GM23338 (cell line): Measurements from ENCODE around the gene ERCC5. TPM values are rescaled to one million over a fixed set of nuclear protein-coding genes. Genes with fewer than 3 reads are reported as not detected.

Source experiments
- ATAC-seq: fragments of 200-7000 bp; cut with Tn5 transposase; 3 replicates; pipeline ENCODE4 v1.9.1; 2020
- DNase-seq: peaks from one replicate; pipeline ENCODE4 v3.0.0-alpha.2; 2015; ENCODE audit warnings: low spot score
- H2AFZ ChIP-seq: fragments of 200-600 bp; sonication (generic); 2 replicates; pipeline ENCODE4 v1.8.0; 2016; ENCODE audit warnings: antibody characterized with exemption, mild to moderate bottlenecking, moderate library complexity
- H3F3A ChIP-seq: fragments of 200-600 bp; sonication (generic); replicated peaks from 2 replicates; pipeline ENCODE4 v1.8.0; 2017; ENCODE audit warnings: antibody characterized with exemption, mixed run types, low read depth
- H3K27ac ChIP-seq: fragments of 200-600 bp; sonication (generic); 2 replicates; pipeline ENCODE4 v1.6.1; 2016; ENCODE audit warnings: low read depth
- H3K27me3 ChIP-seq: fragments of 200-600 bp; sonication (generic); 2 replicates; pipeline ENCODE4 v1.8.0; 2016; ENCODE audit warnings: mild to moderate bottlenecking, mixed run types, moderate library complexity; ENCODE audit not compliant: insufficient read depth
- H3K36me3 ChIP-seq: fragments of 200-600 bp; sonication (generic); 2 replicates; pipeline ENCODE4 v1.8.0; 2016; ENCODE audit warnings: mild to moderate bottlenecking; ENCODE audit not compliant: insufficient read depth
- H3K4me1 ChIP-seq: fragments of 200-600 bp; sonication (generic); 2 replicates; pipeline ENCODE4 v1.8.0; 2016; ENCODE audit warnings: mild to moderate bottlenecking, moderate library complexity; ENCODE audit not compliant: insufficient read depth
- H3K4me2 ChIP-seq: fragments of 200-600 bp; sonication (generic); 2 replicates; pipeline ENCODE4 v1.7.1; 2017; ENCODE audit warnings: mixed run types
- H3K4me3 ChIP-seq: fragments of 200-600 bp; sonication (generic); 2 replicates; pipeline ENCODE4 v1.6.1; 2016; ENCODE audit warnings: mixed run types
- H3K79me2 ChIP-seq: fragments of 200-600 bp; sonication (generic); replicated peaks from 2 replicates; pipeline ENCODE4 v1.8.0; 2017; ENCODE audit warnings: mild to moderate bottlenecking; ENCODE audit not compliant: insufficient read depth
- H3K9me2 ChIP-seq: fragments of 200-600 bp; sonication (generic); 2 replicates; pipeline ENCODE4 v1.8.0; 2017; ENCODE audit not compliant: insufficient read depth
- H4K20me1 ChIP-seq: fragments of 200-600 bp; sonication (generic); replicated peaks from 2 replicates; pipeline ENCODE4 v1.8.0; 2017; ENCODE audit warnings: mild to moderate bottlenecking; ENCODE audit not compliant: insufficient read depth
- H3K27ac Mint-ChIP-seq: 2 replicates; pipeline ENCODE4 v1.8.0; 2020; ENCODE audit warnings: inconsistent platforms, mild to moderate bottlenecking, moderate library complexity, mixed read lengths
- H3K27me3 Mint-ChIP-seq: 3 replicates; pipeline ENCODE4 v1.8.0; 2022; ENCODE audit warnings: low read depth, mild to moderate bottlenecking, moderate library complexity, mixed read lengths, inconsistent platforms; ENCODE audit not compliant: insufficient read depth, poor library complexity
- H3K36me3 Mint-ChIP-seq: 3 replicates; pipeline ENCODE4 v1.8.0; 2021; ENCODE audit warnings: low read depth, mild to moderate bottlenecking, inconsistent platforms, moderate library complexity, mixed read lengths
- H3K4me1 Mint-ChIP-seq: 3 replicates; pipeline ENCODE4 v1.8.0; 2020; ENCODE audit warnings: mild to moderate bottlenecking, inconsistent platforms, mixed read lengths
- H3K4me3 Mint-ChIP-seq: 3 replicates; pipeline ENCODE4 v1.8.0; 2021; ENCODE audit warnings: moderate library complexity, mild to moderate bottlenecking, inconsistent platforms, mixed read lengths
- H3K9me3 Mint-ChIP-seq: 3 replicates; pipeline ENCODE4 v1.8.0; 2020; ENCODE audit warnings: moderate library complexity, mild to moderate bottlenecking, inconsistent platforms, mixed read lengths
- CREB1 ChIP-seq: fragments of 250-450 bp; sonication (Bioruptor Pico); IDR thresholded peaks from 2 replicates; pipeline ENCODE4 v1.5.0; 2020; ENCODE audit warnings: low read depth, mild to moderate bottlenecking, moderate library complexity
- CTCF ChIP-seq, 2 experiments: fragments of 200-600 bp in 1 of 2; sonication (generic) in 1 of 2; conservative IDR thresholded peaks; 2 replicates each; pipeline versions ENCODE4 v1.5.1 to v1.6.1; 2016 to 2017; ENCODE audit warnings: antibody characterized with exemption in 2 of 2, low read depth in 2 of 2, mild to moderate bottlenecking in 2 of 2, moderate library complexity in 1 of 2
- ETS1 ChIP-seq: IDR thresholded peaks from 2 replicates; pipeline ENCODE4 v1.6.1; 2016; ENCODE audit warnings: antibody characterized with exemption
- EZH2 ChIP-seq: fragments of 200-600 bp; sonication (generic); IDR thresholded peaks from one replicate; pipeline ENCODE4 v1.8.0; 2017; ENCODE audit warnings: antibody characterized with exemption, mild to moderate bottlenecking, low read depth; ENCODE audit not compliant: unreplicated experiment
- EZH2phosphoT487 ChIP-seq: fragments of 200-600 bp; sonication (generic); IDR thresholded peaks from one replicate; pipeline ENCODE4 v1.8.1; 2018; ENCODE audit warnings: antibody characterized with exemption; ENCODE audit not compliant: unreplicated experiment
- JUNB ChIP-seq: IDR thresholded peaks from one replicate; pipeline ENCODE4 v1.6.1; 2016; ENCODE audit warnings: antibody characterized with exemption; ENCODE audit not compliant: unreplicated experiment
- NANOG ChIP-seq: IDR thresholded peaks from 2 replicates; pipeline ENCODE4 v1.6.1; 2016; ENCODE audit warnings: antibody characterized with exemption, borderline replicate concordance
- POLR2AphosphoS5 ChIP-seq: IDR thresholded peaks from 2 replicates; pipeline ENCODE4 v1.6.1; 2016; ENCODE audit warnings: antibody characterized with exemption, low read depth
- REST ChIP-seq: IDR thresholded peaks from one replicate; pipeline ENCODE4 v1.6.1; 2018; ENCODE audit warnings: antibody characterized with exemption; ENCODE audit not compliant: unreplicated experiment
- STAT1 ChIP-seq: IDR thresholded peaks from one replicate; pipeline ENCODE4 v1.6.1; 2016; ENCODE audit warnings: antibody characterized with exemption; ENCODE audit not compliant: unreplicated experiment
- ZNF114 ChIP-seq: fragments of 250-450 bp; sonication (Bioruptor Pico); IDR thresholded peaks from 2 replicates; pipeline ENCODE4 v1.5.0; 2020; ENCODE audit warnings: mild to moderate bottlenecking, moderate library complexity
- ZNF331 ChIP-seq: fragments of 250-450 bp; sonication (Bioruptor Pico); IDR thresholded peaks from 2 replicates; pipeline ENCODE4 v1.5.0; 2020; ENCODE audit warnings: low read depth, mild to moderate bottlenecking, moderate library complexity
- ZNF462 ChIP-seq: fragments of 250-450 bp; sonication (Bioruptor Pico); IDR thresholded peaks from 2 replicates; pipeline ENCODE4 v1.5.0; 2020; ENCODE audit warnings: mild to moderate bottlenecking, moderate library complexity
- polyA plus RNA-seq: library from polyadenylated mRNA; unstranded; fragments of >200 nt; fragmentation: Nextera tagmentation; extraction: Ambion mirVana; gene quantifications from 2 replicates; pipeline ENCODE4 v1.2.1, GENCODE V29; 2016
- total RNA-seq: library from RNA; depleted of rRNA; stranded (reverse); fragments of >200 nt; shearing (Covaris generic); gene quantifications from 2 replicates; pipeline ENCODE4 v1.2.3, GENCODE V29; 2014

ERCC5 gene
- total and polyA plus RNA-seq, 2 experiments from 2014 or later: 25.4 to 26.2 TPM

GRCh38 chr13:102812611-102813287 lies 33.1 kb upstream of the ERCC5 start:
- no peaks in the 10 kb centered on the region for H4K20me1 ChIP-seq
- H3K79me2 ChIP-seq: no peaks in the 10 kb centered on the region
- Mint-ChIP-seq H3K27me3 (no peaks in the 10 kb centered on the region), H3K4me1 (0 out of 3 replicates have a peak, but pooled peaks cover 3% of the 10 kb centered on the region), H3K36me3 (peaks cover 10% of the 10 kb centered on the region; the same call in 2 of the 3 replicates), H3K4me3 (no peak overlapping the region), H3K9me3 (peaks cover 5% of the 10 kb centered on the region; the same call in 1 of the 3 replicates), H3K27ac (no peak overlapping the region)
- H3K4me1 ChIP-seq: no peaks in the 10 kb centered on the region
- H3K27ac ChIP-seq: no peak overlapping the region
- no peak overlapping the region for H3K4me2 ChIP-seq
- no peak overlapping the region for H3K4me3 ChIP-seq
- DNase-seq: peak; percentile 32
- no peak for TF ChIP-seq ETS1
- TF ChIP-seq ZNF331: no peak
- no peak for TF ChIP-seq POLR2AphosphoS5
- no peak for TF ChIP-seq CTCF (conservative IDR thresholded peaks at IDR 0.05; ENCODE audit: low read depth in 2 of 2)
- TF ChIP-seq JUNB: no peak
- no peak for TF ChIP-seq STAT1
- no peak for TF ChIP-seq NANOG
- TF ChIP-seq REST: no peak
- TF ChIP-seq ZNF462: no peak
- no peak for TF ChIP-seq ZNF114
- TF ChIP-seq CREB1 (CRISPR knock-in tag): no peak
- TF ChIP-seq EZH2: no peak
- TF ChIP-seq EZH2phosphoT487: no peak
- H3K9me2 ChIP-seq: no peaks in the 10 kb centered on the region
- H3F3A ChIP-seq: no peaks in the 10 kb centered on the region
- H3K36me3 ChIP-seq: no peaks in the 10 kb centered on the region
- no peak for ATAC-seq
- H2AFZ ChIP-seq: no peak overlapping the region
- no peaks in the 10 kb centered on the region for H3K27me3 ChIP-seq
